Globus pallidus (tissue), 1 donor: ENCODE results near the gene FNDC11.

Experiments used
- DNase-seq: peaks from one replicate; pipeline ENCODE4 v3.0.0-alpha.2; 2015; ENCODE audit warnings: low spot score

Gene FNDC11

DNA sequence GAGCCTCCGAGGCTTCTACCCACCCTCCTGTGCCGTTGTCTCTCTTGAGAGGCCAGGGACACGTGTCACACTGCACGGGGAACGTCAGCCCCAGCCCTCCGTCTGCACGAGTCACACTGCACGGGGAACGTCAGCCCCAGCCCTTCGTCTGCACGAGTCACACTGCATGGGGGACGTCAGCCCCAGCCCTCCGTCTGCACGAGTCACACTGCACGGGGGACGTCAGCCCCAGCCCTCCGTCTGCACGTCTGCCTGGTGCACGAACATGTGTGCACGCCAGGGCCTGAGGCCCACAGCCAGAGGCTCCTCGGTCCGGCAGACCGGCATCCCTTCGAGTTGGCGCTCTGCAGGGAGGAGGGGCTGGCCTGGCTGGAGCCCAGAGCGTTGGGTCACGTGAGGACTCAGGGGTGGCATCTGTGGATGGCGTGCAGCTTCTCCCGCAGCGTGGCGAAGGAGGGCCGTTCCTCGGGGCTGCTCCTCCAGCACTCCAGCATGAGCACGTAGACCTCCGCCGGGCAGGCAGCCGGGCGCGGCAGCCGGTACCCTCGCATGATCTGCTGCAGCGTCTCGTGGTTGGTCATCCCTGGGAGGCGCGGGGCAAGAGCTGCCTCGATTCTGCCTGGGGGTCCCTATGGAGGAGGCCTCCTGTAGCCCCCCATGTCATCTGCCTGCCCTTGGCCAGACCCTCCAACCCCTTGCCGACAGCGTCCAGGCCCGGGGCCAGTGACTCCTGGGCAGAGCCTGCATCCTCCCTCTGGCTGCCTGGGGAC is 13.4 kb upstream of the FNDC11 start:
- no peak for DNase-seq

DNA sequence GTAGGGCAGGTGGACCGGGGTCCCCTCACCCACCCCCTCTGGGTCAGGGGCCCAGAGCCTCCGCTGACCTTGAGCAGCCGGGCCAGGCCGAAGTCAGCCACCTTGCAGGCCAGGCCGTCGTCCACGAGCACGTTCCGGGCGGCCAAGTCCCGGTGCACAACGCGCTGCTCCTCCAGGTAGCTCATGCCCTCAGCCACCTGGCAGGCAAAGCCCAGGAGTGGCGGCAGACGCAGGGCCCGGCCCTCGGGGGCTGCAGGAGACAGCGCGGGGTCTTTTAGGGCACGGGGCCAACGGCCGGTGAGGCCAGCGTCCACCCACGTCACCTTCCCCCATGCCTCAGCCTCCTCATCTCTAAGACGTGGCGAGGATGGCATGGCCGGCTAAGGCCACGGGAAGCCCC is 12.6 kb upstream of the FNDC11 start:
- no peak for DNase-seq

DNA sequence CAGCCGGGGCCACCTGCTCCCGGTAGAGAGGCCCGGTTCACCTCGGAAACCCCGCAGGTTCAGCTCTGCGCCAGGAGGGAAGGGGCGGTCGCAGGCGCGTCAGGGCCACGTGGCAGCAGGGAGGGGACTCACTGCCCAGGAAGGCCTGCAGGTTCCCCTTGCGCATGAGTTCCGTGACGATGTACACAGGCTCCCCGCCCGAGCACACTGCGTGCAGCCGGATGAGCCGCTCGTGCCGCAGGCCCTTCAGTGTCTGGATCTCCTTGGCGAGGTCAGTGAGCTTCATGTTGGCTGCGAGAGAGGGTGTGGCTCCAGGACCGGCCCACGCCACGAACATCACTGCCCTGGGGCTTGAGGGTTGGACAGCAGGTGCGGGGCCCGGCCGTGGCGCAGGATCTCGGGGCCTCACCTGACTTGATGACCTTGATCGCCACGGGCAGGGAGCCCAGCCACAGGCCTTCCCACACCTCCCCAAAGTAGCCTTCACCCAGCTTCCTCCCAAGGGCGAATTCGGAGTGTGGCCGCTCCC is 11.9 kb upstream of the FNDC11 start:
- no peak for DNase-seq

DNA sequence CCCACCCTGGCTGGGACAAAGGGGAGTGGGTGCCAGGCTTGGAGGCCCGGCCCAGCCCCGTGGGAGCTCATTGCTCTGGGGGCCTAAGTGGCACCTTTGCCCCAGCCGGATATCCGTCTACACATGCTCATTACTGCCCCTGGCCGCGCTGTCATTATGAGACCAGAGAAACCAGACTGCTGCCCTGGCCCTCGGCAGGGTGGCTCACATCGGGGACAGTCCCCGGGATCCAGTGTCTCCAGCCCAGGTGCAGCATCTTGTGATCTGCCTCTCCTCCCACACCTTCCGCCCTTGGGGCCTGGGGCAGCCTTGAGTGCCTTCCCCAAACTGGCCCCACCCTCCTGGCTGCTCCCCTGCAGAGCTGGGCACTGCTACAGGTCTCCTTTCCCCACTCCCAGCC is 11.3 kb upstream of the FNDC11 start:
- no peak for DNase-seq

DNA sequence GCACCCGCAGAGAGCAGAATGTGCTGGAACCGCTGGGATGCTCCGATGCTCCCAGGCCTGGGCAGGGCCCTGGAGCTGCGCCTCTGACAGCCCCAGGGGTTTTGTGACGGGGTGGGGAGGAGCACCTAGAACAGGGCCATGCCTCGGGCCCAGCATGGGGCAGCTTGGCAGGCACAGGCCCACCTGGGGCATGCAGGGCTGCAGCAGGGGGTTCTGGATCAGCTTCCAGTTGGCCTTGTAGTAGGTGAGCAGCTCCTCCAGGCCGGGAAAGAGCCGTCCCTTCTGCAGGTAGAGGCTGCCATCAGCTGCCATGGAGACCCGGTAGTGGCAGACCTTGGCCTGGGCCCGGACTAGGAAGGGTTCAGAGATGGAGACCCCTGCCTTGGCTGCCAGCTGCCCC is 10.8 kb upstream of the FNDC11 start:
- no peak for DNase-seq

DNA sequence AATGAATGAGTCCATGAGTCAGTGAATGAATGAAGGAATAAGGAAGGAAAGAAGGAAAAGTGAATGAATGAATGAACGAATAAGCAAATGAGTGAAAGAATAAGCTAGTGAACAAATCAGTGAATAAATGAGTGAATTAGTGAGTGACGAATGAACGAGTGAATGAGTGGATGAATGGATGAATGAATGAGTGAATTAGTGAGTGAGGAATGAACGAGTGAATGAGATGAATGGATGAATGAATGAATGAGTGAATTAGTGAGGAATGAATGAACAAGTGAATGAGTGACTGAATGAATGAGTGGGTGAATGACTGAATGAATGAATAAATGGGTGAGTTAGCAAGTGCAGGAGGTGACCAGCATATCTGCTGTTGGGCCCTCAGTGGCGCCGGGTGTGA is 10.2 kb upstream of the FNDC11 start:
- DNase-seq, result no peak

DNA sequence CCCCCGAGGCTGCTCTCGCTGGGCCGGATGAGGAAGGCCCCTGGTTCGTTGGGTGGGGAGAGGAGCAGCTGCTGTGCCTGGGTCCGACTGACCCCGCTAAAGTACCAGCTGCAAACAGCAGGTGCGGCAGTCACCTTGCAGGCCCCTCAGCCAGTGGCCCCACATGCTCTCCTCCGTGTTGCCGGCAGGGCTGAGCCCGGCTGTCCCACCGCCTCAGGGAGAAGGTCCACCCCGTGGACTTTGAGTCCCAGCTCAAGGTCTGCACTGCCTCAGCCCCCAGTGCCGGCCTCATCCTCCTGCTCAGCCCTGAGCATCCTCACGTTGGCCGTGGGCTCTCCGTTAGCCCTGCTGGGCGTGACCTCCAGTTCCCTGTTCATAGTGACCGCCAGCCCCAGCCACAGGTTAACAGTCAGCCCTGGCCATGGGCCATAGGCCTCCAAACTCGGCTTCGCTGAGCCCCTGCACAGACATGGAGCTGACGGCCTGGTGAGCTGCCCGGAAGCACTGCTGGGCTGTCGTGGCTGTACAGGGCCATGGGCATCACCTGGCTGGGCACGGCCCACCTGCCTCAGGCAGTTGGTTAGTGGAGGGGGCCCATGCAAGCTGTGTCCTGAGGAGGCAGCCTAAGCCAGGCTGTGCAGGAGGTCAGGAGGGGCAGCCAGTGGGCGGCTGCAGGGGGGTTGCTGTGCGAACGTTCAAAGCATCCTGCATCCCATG is 9.6 kb upstream of the FNDC11 start:
- DNase-seq, result no peak

DNA sequence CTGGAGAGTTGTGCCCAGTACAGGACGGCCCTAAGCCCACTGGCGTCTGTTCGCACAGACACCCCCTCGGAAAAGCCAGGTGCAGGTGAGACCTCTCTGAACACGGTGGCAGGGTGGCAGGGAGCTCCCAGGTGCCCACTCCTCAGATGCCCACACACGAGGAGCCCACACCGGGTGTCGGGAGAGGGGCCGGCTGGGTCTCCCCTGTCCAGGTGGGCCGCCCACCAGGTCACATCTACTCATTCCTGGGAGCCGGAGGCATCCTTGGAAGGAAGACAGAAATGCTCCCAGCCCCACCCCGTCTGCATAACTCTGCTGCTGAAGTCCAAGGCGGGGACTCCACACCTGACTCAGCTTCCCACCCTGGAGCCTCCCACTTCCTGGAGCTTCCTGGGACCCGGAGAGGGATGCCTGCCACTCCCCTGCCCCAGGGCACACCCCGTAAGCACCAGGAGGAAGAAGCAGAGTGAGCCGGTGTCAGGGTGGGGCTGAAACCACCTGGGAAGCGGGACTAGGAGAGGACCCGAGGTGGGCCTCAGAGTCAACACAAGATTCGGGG is 8.9 kb upstream of the FNDC11 start:
- DNase-seq, result no peak

DNA sequence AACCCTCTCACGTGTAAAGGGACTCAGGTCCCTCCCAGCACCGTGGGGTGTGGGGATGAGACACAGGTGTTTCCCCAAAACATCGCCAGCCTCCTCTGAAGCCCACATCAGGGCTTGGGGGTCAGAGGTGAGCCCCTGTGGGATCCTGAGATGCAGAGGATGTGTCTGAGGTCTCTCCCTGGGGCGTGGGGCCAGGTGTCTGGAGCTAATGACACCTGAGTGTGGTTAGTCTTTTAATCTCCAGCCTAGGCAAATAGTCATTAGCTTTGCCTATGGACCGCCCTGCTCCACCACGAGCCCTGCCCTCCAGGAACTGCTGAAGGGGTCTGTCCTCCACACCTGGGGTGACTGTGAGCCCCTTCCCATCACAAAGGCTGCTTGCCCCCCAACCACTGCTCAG is 8.1 kb upstream of the FNDC11 start:
- DNase-seq, result no peak

DNA sequence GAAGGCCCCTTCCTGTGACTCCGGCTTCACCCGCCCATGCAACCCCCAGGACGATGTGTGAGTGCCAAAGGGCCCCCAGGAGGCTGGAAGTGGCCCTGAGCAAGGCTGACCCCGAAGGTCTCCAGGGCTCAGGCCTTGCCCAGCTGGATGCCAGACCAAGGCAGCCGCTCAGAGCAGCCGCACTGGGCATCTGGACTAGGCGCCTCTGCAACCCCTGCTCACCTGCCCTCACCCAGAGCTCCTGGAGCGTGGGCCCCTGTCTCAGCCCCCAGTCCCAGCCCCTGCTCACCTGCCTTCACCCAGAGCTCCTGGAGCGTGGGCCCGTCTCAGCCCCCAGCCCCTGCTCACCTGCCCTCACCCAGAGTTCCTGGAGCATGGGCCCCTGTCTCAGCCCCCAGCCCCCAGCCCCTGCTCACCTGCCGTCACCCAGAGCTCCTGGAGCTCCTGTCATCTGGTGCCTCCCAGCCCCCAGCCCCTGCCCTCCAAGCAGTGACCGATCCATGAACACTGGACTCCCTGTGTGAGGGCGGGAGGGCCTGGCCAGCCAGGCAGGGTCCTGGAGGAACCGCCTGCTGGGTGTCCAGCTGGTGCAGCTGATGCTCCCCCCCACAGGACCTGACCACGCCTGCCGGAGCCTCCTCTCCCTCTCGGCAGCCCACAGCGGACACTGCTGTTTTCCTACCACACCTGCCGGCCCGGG is 7.6 kb upstream of the FNDC11 start:
- DNase-seq, result no peak

DNA sequence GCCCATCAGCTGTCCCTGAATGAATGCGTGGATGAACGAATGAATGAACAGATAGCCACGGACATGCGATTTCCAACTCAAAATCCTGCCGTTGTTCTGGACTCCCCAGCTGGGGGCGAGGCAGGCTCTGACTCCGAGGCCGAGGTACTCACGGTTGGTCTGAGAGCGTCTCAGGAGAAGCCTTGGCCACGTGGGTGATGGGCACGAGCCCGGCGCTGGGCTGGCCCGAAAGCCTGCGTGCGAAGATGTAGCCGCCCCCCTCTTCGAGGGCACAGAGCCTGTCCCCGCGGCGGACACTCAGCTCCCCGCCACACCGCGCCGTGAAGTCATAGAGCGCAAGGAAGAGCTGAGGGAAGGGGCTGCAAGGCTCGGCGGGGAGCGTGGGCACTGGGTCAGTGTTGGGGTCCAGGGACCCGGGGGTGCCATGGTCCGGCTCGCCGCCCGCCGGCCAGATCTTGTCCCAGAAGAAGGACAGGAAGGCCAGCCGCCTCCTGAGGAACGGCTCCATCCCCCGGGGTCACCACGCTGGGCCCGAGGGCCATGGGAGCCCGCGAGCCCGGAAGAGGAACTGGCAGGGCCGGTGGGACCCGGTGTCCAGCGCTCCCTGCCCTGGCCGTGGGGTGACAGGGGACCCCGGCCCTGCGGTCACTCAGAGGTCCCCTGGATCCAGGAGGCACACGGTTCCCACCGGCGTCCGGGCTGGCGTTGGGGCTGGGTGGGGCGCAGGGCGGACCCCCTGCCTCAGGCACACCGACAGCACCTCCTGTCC is 6.8 kb upstream of the FNDC11 start:
- DNase-seq, result no peak

DNA sequence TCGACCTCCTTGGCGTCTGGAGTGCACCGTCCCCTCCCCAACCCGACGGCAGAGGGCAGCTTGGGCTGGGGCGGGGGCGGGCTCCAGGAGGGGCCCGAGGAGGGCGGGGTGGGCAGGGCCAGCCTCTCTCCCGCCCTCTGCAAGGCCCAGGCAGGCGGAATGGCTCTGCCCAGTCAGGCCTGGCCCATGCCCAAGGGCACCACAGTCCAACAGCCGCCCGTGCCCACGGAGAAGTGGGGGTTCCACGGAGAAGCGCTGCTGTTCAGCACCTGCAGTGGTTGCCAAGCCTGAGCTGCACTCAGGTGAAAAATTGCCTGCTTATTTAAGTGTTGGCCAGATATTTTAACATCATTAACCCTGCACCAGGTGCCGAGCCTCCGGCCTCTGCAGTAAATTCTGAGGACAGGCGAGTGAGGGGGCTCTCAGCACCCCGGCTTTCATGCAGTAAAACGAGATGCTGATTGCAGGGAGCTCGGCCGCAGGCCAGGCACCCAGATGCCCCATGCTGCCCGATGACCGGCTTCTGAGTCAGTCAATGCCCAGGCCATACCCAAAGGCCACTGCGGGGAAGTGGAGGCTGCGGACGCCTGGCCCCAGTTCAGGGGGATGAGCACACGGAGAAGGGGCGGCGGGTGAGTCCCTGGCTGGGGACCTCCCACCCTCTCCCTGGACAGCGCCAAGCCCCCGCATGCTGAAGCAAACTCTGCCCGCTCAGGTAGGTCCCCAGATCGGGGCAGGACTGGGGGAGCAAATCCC is 6.1 kb upstream of the FNDC11 start, which contains the start of gene SRMS:
TSS of gene SRMS (minus strand) at position 25 of the 756 bp plus-strand sequence. CDS start 286 bp downstream, outside the sequence.
- no peak for DNase-seq

DNA sequence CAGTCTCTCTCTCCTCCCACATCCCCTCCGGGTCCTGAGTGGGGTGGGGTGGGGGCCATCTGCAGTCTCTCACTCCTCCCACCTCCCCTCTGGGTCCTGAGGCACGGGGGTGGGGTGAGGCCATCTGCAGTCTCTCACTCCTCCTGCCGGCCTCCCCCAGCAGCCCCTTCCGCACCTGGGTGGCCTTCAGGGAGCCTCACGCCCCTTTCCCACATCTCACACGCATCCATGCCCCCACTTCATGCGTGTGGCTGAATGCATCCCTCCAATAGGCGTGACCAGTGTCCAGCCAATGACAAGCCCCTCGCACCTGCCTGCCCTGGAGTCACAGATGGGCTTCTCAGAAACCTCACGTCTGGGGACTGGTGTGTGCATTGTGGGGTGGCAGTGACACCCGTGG is 5.4 kb upstream of the FNDC11 start:
- DNase-seq, result no peak

DNA sequence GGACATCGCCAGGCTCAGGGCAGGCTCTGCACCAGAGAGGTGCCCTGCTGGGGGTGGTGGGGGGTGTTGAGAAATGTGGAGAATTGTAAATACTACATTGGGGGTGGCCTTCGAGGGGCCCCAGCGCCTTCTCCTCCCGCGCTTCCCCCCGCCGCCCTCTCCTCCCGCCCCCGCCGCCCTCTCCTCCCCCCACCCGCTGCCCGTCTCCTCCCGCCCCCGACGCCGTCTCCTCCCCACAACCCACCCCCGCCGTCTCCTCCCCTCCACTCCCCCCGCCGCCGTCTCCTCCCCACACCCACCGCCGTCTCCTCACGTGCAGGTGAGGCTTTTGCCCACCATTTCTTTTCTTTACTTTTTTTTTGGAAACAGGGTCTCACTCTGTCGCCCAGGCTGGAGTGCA is 4.9 kb upstream of the FNDC11 start:
- DNase-seq, result no peak

DNA sequence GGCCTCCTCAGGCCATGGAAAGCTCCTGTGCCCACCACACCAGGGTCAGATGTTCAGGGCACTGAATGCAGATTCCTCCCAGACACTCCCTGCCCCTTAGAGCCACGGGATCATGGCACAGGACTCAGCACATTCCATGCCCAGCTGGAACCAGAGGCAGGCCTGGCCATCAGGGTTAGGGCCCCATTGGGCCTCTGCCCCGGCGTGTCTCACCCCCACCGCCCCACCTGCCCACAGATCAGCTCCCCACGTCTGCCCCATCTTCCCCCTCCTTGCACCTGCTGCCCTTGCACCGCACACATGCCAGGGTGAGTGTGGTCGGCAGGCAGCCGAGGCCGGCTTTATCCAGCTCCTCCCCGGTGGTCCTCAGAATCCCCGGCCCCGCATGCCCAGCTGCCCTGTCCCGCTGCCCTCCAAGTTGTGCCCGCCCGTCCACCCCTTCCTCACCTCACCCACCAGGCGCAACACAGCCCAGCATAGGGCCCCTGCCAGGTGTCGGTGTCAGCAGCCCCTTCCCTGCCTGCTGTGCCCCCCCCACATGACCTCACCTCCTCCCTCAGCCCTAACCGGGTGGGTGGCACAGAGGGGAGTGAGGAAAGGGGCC is 4.2 kb upstream of the FNDC11 start:
- no peak for DNase-seq

DNA sequence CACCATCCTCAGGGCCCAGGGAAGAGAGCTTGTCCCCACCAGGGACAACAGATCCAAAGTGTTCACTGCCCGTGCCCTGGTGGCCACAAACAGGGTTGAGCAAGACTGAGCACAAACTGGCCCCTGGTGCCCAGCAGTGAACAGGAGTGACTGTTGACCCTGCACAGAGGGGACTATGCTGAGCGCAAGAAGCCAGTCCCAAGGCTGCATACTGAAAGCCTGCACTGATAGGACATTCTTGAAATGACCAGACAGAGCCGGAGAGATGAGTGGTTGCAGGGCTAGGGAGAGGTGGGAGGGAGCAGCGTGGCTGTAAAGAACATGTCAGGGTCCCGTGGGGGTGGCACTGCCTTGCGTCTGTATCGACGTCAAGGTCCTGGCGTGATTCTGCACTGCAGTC is 2.9 kb upstream of the FNDC11 start:
- DNase-seq, result no peak

DNA sequence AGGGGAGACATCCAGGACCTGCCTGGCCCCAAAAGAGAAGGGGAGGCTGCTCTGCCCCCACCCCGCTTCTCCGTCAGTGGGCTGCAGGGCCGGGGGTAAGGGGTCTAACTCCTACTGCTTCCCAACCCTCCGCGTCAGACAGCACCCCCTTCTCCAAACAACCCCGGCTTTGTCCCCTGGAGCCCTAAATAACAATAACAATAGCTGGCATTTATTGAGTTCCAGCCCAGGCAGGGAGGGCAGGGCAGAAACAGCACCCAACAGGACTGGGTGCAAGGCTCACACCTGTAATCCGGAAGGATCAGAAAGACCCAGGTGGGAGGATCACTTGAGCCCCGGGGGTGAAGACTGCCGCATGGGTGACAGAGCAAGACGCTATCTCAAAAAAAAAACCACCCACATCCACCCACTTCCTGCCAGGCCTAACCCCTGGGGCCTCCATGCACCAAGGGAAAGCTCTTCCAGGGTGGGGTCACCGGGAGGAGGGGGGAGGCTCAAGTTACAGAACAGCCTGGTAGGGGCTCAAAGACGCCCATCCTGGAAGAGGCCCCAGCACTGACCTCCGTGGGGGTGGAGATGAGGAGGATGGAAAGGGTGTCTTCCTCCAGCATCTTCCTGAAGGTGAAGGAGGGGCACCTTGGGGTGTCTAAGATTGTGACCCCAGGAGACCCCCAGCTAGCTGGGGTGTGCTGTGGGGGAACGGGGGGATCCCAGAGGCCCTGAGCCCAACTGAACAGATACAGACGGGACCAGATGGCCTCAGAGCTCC is 1.3 kb upstream of the FNDC11 start:
- no peak for DNase-seq

DNA sequence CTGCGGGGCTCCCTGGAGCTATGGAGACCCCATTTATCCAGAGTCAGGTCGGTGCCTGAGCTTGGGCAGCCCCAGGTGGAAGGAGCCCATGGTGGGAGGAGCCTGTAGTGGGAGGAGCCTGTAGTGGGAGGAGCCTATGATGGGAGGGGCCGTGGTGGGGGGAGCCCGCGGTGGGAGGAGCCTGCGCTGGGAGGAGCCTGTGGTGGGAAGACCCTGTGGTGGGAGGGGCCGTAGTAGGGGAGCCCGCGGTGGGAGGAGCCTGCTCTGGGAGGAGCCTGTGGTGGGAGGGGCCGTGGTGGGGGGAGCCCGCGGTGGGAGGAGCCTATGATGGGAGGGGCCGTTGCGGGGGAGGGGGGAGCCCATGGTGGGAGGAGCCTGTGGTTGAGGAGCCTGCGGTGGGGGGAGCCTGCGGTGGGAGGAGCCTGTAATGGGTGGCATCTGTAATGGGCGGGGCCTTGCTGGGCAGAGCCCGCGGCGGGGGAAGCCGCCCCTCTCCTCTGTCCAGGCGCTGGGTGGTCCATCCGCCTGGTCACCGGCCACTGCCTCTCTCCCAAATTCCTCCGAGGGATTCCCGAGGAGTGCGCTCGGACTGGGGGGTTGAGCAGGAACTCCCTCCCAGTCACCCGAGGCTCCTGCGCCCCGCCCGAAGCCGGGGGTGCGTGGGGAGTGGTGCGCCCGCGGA is 567 bp upstream of the FNDC11 start:
- no peak for DNase-seq
